Muscle layer of colon (tissue), 2 donors: ENCODE results near the gene C10orf88.
"Not testable (repeated sequence)": the region's sequence is repeated elsewhere in the genome, so short reads cannot be mapped to it uniquely, and the experiment has no call there.

ENCODE experiments used
- H3K27ac ChIP-seq: one replicate; pipeline ENCODE4 v1.7.0; 2013; ENCODE audit warnings: low read depth, mild to moderate bottlenecking, low read length, moderate library complexity
- H3K27me3 ChIP-seq, 2 donors: one replicate each; pipeline ENCODE4 v1.7.0; 2013; ENCODE audit warnings: low read length in 2 of 2, mild to moderate bottlenecking in 2 of 2; ENCODE audit not compliant: insufficient read depth in 2 of 2, control insufficient read depth in 1 of 2
- H3K36me3 ChIP-seq: one replicate; pipeline ENCODE4 v1.7.0; 2013; ENCODE audit warnings: mild to moderate bottlenecking, low read length; ENCODE audit not compliant: insufficient read depth
- H3K4me1 ChIP-seq: one replicate; pipeline ENCODE4 v1.7.0; 2013; ENCODE audit warnings: mild to moderate bottlenecking, low read length; ENCODE audit not compliant: insufficient read depth
- H3K4me3 ChIP-seq, 2 donors: one replicate each; pipeline ENCODE4 v1.7.0; 2013; ENCODE audit warnings: low read length in 2 of 2, low read depth in 1 of 2, mild to moderate bottlenecking in 1 of 2, moderate library complexity in 1 of 2
- H3K9ac ChIP-seq: one replicate; pipeline ENCODE4 v1.7.0; 2013; ENCODE audit warnings: low read length
- H3K9me3 ChIP-seq: one replicate; pipeline ENCODE4 v1.7.0; 2013; ENCODE audit warnings: mild to moderate bottlenecking, low read length
- donor health status: abdominal sarcoma.
- donor health status: Adenocarcinoma of cecum.

The C10orf88 gene

GRCh38 chr10:122955892-122956291, 1.9 kb upstream of the C10orf88 start:
- no peak overlapping the region for H3K4me3 ChIP-seq
- H3K27me3 ChIP-seq: no peaks in the 10 kb centered on the region
- H3K4me1 ChIP-seq: peaks cover 3% of the 10 kb centered on the region
- H3K9me3 ChIP-seq: no peaks in the 10 kb centered on the region
- no peak overlapping the region for H3K9ac ChIP-seq
- H3K27ac ChIP-seq: no peak overlapping the region
- no peaks in the 10 kb centered on the region for H3K36me3 ChIP-seq

GRCh38 chr10:122954731-122955050, 664 bp upstream of the C10orf88 start:
- Histone ChIP-seq H3K4me1 (peaks cover 3% of the 10 kb centered on the region), H3K36me3 (no peaks in the 10 kb centered on the region), H3K27me3 (no peaks in the 10 kb centered on the region), H3K9ac (no peak overlapping the region), H3K9me3 (no peaks in the 10 kb centered on the region), H3K4me3 (peak overlapping the region in 1 of 2 donors; percentile 68), H3K27ac (no peak overlapping the region)

GRCh38 chr10:122949296-122949695, 4.7 kb downstream of the C10orf88 start:
- H3K27ac ChIP-seq: no peak overlapping the region
- H3K27me3 ChIP-seq: no peaks in the 10 kb centered on the region
- no peak overlapping the region for H3K9ac ChIP-seq
- H3K4me3 ChIP-seq: no peak overlapping the region
- peaks cover 24% of the 10 kb centered on the region for H3K36me3 ChIP-seq
- no peaks in the 10 kb centered on the region for H3K9me3 ChIP-seq
- H3K4me1 ChIP-seq: peaks cover 3% of the 10 kb centered on the region

GRCh38 chr10:122939856-122940543, 14.0 kb downstream of the C10orf88 start:
- Histone ChIP-seq H3K4me3 (no peak overlapping the region), H3K36me3 (peaks cover 27% of the 10 kb centered on the region), H3K27me3 (no peaks in the 10 kb centered on the region), H3K9me3 (no peaks in the 10 kb centered on the region), H3K9ac (no peak overlapping the region), H3K27ac (no peak overlapping the region), H3K4me1 (no peaks in the 10 kb centered on the region)

GRCh38 chr10:122939133-122939855, 14.7 kb downstream of the C10orf88 start:
- Histone ChIP-seq H3K4me3 (no peak overlapping the region), H3K36me3 (peaks cover 27% of the 10 kb centered on the region), H3K27me3 (no peaks in the 10 kb centered on the region), H3K9ac (no peak overlapping the region), H3K4me1 (no peaks in the 10 kb centered on the region), H3K27ac (no peak overlapping the region), H3K9me3 (no peaks in the 10 kb centered on the region)

GRCh38 chr10:122931088-122931906, 22.7 kb downstream of the C10orf88 start:
- no peak overlapping the region for H3K9ac ChIP-seq
- H3K4me1 ChIP-seq: no peaks in the 10 kb centered on the region
- no peak overlapping the region for H3K27ac ChIP-seq
- no peaks in the 10 kb centered on the region for H3K9me3 ChIP-seq
- H3K4me3 ChIP-seq: no peak overlapping the region
- peaks cover 2% of the 10 kb centered on the region for H3K36me3 ChIP-seq
- H3K27me3 ChIP-seq: no peaks in the 10 kb centered on the region

- Histone ChIP-seq H3K9me3 (no peaks in the 10 kb centered on the region), H3K36me3 (no peaks in the 10 kb centered on the region), H3K27me3 (no peaks in the 10 kb centered on the region), H3K27ac (no peak overlapping the region), H3K9ac (no peak overlapping the region), H3K4me3 (no peak overlapping the region), H3K4me1 (no peaks in the 10 kb centered on the region)
Observed at GRCh38 chr10:122930140-122930539, 23.9 kb downstream of the C10orf88 start.

- H3K27ac ChIP-seq: no peak overlapping the region
- H3K36me3 ChIP-seq: no peaks in the 10 kb centered on the region
Observed at GRCh38 chr10:122915700-122916099, 38.3 kb downstream of the C10orf88 start.

GRCh38 chr10:122911889-122912484, 42.0 kb downstream of the C10orf88 start:
- Histone ChIP-seq H3K36me3 (no peaks in the 10 kb centered on the region), H3K27me3 (no peaks in the 10 kb centered on the region), H3K9me3 (no peaks in the 10 kb centered on the region), H3K9ac (no peak overlapping the region), H3K4me3 (no peak overlapping the region), H3K4me1 (no peaks in the 10 kb centered on the region), H3K27ac (no peak overlapping the region)

More at GRCh38 chr10:122915700-122916099, 38.3 kb downstream of the C10orf88 start:
- Histone ChIP-seq H3K4me1 (no peaks in the 10 kb centered on the region), H3K9ac (no peak overlapping the region), H3K9me3 (no peaks in the 10 kb centered on the region), H3K4me3 (no peak overlapping the region), H3K27me3 (no peaks in the 10 kb centered on the region)

GRCh38 chr10:122910310-122910709, 43.7 kb downstream of the C10orf88 start, which contains the start of gene FAM24A:
TSS of gene FAM24A (plus strand) at chr10:122910610. CDS start at chr10:122911635, 1,025 bp downstream.
- Histone ChIP-seq H3K4me1 (no peaks in the 10 kb centered on the region), H3K27me3 (no peaks in the 10 kb centered on the region), H3K9me3 (no peaks in the 10 kb centered on the region), H3K36me3 (no peaks in the 10 kb centered on the region), H3K27ac (no peak within 1 kb of the TSS), H3K9ac (no peak within 1 kb of the TSS), H3K4me3 (no peak within 1 kb of the TSS)

- H3K27ac ChIP-seq, H3K9ac ChIP-seq, H3K36me3 ChIP-seq, H3K4me3 ChIP-seq, H3K4me1 ChIP-seq, H3K9me3 ChIP-seq, H3K27me3 ChIP-seq: not testable (repeated sequence)
Observed at GRCh38 chr10:122903861-122904260, 50.2 kb downstream of the C10orf88 start.
